GM13977 (cell line): ENCODE data around the gene BEGAIN.

ENCODE experiments used
- DNase-seq: peaks from one replicate; pipeline ENCODE4 v3.0.0; 2012; ENCODE audit warnings: low spot score
- in situ Hi-C: fragments of 300-500 bp; cut with MboI; formaldehyde crosslinking; loops from one replicate; pipeline ENCODE4 v1.12.0; 2022; ENCODE audit warnings: low sequenced_read_pairs, low pct_unique_long_range_greater_than_20kb, mixed read lengths, inconsistent platforms; ENCODE audit not compliant: unreplicated experiment
- TF ChIP-seq, protein P1 (sequence below): IDR thresholded peaks from 2 replicates; pipeline ENCODE4 v1.5.1; 2012; ENCODE audit warnings: mild to moderate bottlenecking, control low read depth; ENCODE audit not compliant: insufficient read depth; ENCODE audit errors: extremely low read depth, missing control alignments

BEGAIN gene

DNA sequence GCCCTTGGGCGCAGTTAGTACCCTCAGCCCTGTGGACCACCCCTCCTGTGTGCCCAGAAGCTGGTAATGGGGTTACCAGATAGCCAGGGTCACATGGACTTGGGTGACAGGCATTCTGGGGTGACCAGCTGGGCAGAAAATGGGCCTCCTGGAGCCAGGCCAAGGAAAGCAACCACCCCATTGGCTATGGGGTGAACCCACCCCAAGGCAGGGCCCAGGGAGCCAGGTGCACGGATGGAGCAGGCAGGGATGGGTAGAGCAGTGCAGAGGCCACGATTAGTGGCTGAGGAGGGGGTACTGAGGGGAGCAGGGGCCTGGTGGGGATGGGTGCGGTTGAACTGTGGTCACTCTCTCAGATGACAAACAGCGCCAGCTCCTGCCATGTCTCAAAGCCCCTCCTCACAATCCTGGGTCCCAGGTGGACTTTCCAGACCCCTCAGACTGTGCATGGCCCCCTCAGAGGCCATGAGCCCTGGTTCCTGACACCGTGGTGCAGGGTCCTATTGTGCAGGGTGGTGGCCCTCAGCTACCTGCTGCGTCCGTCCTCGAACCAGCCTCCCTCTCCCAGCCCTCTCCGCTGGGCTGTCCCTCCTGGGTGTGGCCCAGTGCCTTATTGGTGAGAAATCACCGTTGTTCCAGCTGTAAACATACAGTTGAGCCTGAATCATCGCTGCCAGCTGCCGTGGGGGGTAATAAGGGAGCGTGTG is 23.4 kb upstream of the BEGAIN start:
- no peak for DNase-seq
- in situ Hi-C loops = no loop called here
- TF ChIP-seq, protein P1, sequence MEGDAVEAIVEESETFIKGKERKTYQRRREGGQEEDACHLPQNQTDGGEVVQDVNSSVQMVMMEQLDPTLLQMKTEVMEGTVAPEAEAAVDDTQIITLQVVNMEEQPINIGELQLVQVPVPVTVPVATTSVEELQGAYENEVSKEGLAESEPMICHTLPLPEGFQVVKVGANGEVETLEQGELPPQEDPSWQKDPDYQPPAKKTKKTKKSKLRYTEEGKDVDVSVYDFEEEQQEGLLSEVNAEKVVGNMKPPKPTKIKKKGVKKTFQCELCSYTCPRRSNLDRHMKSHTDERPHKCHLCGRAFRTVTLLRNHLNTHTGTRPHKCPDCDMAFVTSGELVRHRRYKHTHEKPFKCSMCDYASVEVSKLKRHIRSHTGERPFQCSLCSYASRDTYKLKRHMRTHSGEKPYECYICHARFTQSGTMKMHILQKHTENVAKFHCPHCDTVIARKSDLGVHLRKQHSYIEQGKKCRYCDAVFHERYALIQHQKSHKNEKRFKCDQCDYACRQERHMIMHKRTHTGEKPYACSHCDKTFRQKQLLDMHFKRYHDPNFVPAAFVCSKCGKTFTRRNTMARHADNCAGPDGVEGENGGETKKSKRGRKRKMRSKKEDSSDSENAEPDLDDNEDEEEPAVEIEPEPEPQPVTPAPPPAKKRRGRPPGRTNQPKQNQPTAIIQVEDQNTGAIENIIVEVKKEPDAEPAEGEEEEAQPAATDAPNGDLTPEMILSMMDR = no peak

DNA sequence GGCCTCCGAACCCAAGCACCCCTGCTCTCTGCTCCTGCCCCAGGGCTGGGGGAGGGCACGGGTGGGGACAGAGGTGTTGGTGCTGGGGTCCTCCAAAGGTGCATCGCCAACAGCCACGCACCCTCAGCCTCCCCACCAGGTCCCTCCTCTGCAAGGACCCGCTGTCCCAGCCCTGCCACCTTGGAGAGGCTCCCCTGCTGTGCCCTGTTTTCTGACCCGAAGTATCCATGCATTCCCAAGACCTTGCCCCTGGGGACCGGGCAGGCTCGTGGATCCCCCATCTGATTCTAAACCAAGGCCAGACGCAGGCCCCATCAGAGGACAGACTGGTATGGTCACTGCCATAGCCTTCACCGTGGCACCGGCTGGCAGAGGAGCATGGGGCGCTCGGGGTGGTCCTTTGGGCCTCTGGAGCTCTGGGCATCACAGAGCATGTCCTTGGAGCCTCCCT is 22.7 kb upstream of the BEGAIN start:
- TF ChIP-seq, protein P1 = no peak
- in situ Hi-C loops = no loop called here
- no peak for DNase-seq

DNA sequence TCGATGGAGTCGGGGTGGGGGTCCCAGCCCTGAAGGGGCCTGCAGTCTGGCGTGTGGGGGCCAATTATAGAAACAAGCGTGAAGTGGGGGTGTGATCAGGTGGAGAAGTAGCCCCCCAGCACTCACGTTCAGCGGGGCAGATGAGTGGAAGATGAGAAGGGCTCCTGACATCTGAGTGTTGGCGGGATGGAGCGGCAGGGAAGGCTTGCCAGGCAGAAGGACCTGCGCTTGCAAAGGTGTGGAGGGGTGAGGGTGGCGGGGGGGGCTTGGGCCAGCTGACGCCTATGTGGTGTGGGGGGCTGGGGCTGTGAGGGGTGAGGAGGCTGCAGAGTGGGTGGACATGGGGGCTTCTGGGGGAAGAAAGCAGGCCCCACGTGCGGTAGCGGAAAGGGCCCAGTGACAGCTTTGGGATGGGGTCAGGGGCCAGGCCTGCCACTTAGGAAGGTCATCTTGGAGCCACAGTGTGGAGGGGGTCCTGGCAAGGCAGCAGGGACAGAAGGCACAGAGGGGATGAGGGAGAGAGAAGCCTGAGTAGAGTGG is 22.2 kb upstream of the BEGAIN start:
- TF ChIP-seq, protein P1 = no peak
- in situ Hi-C loops = no loop called here
- DNase-seq = no peak

DNA sequence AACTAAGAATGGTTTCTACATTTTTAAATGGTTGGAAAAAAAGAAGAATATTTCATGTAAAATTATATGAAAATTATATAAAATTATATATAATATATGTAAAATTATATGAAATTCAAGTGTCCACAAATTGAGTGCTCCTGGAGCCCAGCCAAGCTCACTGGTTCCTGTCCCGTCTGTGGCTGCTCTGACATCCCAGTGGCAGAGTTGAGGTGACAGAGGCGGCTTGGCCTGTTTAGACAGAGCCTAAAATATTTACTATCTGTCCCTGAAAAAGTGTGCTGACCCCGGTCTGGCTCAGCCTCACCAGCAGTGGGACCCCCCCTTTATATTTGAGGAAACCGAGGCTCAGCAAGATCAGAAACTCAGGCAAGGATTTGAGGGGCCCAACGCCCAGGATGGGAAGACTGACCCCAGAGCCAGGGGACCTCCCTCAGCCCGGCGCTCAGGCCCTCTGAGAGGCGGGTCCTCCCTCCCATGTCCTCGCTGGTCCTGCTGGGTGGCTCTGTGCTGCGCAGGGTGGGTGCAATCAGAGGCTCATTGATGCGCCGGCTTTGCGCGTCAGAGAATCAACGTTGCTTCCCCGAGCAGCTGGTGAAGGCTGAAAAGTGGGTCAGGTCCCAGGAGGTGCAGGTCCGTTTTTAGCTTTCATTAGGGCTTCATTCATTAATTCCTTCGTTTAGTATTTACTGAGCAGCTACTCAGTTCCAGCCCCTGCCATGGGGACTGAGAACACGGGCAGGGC is 21.5 kb upstream of the BEGAIN start:
- no peak for DNase-seq
- in situ Hi-C loops = no loop called here
- TF ChIP-seq, protein P1 = no peak

GRCh38 chr14:100608064-100608463 is 20.8 kb upstream of the BEGAIN start:
- TF ChIP-seq, protein P1 = no peak
- in situ Hi-C loops = no loop called here
- no peak for DNase-seq

DNA sequence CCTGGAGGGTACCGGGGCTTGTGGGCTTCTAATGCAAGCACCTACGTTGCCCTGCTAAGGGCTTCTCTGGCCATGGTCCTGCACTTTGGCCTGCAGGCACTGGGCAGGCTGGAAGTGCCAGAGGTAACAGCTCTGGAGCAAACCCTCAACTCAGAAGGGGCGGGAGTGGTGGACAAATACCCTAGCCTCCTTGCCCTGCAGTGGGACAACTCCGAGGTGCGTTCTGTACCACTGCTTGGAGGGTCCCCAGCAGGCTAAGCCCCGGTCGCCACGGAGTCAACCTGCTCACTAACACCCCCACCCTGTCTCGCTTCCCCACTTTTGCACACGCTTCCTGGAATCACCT is 20.4 kb upstream of the BEGAIN start:
- in situ Hi-C loops = no loop called here
- TF ChIP-seq, protein P1 = no peak
- DNase-seq = no peak
